Pulmonary artery endothelial cell (primary cell): ENCODE measurements around the gene PLLP. TPM values are rescaled to one million over a fixed set of nuclear protein-coding genes. Genes with fewer than 3 reads are reported as not detected.
A peak's percentile ranks its signal among the peaks of the same experiment; 100 is the strongest.

Experiments
- DNase-seq: peaks from one replicate; pipeline ENCODE4 v3.0.0-alpha.2; 2011; ENCODE audit warnings: low read depth, low spot score
- total RNA-seq: library from RNA; depleted of rRNA; stranded (reverse); fragments of >200 nt; gene quantifications from 2 replicates; pipeline ENCODE4 v1.2.3, GENCODE V29; 2014

The PLLP gene, protein sequence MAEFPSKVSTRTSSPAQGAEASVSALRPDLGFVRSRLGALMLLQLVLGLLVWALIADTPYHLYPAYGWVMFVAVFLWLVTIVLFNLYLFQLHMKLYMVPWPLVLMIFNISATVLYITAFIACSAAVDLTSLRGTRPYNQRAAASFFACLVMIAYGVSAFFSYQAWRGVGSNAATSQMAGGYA
- total RNA-seq = 1.5 and 8.4 TPM in 2 replicates

DNA sequence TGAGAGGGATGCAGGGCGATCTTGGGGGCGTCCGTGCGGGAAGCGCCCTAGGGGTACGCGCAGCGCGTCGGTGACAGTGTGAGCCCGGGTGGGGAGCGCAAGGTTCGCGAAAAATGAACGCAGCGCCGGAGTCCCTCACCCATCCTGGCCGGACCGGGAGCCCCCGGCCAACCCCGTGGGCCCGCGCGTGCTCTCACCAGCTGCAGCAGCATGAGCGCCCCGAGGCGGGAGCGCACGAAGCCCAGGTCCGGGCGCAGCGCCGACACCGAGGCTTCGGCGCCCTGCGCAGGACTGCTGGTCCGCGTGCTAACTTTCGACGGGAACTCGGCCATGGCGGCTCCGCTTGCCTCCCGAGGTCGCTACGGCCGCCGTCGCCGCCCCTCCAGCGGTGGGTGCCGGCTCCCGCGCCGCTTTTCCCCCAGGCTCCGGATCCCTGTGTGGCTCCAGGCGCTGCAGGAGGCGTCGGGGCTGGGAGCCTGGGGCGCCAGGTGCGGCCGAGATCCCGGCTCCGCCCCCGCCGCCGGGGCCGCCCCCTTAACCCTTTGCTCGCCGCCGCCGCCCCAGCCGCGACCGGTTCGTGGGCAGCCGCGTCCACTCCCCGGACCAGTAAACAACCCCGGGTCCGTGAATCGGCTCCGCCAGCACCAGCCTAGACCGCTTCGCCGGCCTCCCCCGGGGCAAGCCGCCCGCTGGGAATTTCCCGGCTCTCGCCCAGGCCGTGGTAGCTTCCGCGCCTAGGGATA, at the start of gene PLLP:
PLLP (minus strand) TSS at position 464 of the 743 bp plus-strand sequence; CDS start at position 332, 132 bp downstream.
- no peak for DNase-seq

DNA sequence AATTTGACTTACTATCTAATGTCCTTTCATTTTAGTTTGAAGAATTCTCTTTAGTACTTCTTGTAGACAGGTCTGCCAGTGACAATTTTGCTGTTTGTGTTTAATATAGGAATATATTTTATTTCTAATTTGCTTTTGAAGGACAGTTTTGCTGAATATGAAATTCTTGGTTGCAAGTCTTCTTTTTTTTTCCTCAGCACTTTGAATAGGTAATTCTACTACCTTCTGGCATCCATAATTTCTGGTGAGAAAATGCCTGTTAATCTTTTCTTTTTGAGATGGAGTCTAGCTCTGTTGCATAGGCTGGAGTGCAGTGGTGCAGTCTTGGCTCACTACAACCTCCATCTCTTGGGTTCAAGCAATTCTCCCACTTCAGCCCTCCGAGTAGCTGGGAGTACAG, 48.9 kb upstream of the PLLP start:
- no peak for DNase-seq

DNA sequence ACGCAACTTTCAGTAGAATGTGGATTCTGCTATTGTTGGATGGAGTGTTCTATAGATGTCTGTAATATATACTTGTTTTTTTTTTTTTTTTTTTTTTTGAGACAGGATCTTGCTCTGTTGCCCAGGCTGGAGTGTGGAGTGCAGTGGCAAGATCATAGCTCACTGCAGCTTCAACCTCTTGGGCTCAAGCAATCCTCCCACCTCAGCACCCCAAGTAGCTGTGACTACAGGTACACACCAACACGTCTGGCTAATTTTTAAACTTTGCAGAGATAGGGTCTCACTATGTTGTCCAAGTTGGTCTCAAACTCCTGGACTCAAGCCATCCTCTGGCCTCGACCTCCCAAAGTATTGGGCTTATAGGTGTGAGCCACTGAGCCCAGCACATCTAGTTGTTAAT, 46.9 kb upstream of the PLLP start:
- no peak for DNase-seq

DNA sequence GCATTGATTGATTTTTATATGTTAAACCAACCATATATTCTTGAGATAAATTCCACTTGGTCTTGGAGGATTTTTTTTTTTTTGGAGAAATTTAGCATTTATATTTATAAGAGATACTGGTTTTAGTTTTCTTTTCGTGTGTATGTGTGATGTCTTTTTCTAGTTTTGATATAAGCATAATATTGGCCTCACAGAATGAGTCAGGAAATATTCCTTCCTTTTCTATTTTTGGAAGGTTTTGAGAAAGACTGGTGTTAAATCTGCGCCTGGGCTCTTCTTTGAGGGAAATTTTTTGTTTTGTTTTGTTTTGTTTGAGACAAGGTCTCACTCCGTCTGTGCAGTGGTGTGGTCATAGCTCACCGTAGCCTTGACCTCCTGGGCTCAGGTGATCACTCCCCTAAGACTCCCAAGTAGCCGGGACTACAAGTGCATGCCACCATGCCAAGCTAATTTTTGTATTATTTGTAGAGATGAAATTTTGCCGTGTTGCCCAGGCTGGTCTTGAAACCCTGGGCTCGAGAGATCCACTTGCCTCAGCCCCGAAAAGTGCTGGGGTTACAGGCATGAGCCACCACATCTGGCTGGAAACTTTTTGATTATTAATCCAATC, 45.4 kb upstream of the PLLP start:
- DNase-seq = no peak

DNA sequence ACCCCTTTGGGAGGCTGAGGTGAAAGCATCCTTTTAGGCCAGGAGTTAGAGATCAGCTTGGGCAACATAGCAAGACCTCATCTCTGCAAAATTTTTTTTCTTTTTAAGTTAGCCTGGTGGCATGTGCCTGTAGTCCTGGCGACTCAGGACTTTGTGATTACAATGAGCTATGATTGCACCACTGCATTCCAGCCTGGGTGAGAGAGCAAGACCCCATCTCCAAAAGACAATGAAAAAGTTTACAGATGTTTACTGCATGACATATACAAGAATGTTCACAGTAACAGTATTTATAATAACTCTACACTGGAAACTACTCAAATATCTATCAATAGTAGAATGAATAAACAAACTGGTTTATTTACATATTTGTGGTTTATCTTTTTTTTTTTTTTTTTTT, 41.0 kb upstream of the PLLP start:
- no peak for DNase-seq

DNA sequence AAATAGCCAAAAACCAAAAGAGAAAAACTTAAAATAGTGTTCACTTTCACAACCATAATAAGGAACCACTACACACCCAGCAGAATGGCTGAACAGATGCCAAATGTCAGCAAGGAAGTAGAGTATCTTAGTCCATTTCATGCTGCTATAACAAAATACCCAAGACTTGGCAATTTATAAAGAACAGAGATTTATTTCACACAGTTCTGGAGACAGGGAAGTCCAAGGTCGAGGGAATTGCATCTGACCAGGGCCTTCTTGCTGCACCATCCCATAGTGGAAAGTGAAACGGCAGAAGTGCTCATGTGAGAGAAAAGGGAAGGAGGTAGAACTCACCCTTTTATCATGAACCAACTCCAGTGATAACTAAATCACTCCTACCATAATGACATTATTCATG, 40.3 kb upstream of the PLLP start:
- no peak for DNase-seq

DNA sequence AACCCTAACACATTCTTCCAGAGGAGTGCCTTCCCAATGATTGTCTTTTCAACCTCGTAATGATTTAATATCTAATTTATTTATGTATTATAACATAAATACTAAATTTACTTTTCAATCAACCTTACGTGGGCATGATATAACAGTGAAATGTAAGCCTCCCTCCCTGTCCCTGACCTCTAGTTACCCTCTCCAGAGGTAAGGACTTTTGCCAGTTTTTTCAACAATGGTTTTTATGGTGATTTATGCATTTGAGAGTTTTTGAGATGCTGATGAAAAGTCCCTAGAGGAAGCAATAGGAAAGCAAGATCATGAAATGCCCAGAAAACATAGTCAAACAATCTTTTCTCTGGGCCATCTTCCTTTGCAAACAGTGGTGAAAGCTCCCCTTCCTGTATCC, 35.2 kb upstream of the PLLP start:
- no peak for DNase-seq

DNA sequence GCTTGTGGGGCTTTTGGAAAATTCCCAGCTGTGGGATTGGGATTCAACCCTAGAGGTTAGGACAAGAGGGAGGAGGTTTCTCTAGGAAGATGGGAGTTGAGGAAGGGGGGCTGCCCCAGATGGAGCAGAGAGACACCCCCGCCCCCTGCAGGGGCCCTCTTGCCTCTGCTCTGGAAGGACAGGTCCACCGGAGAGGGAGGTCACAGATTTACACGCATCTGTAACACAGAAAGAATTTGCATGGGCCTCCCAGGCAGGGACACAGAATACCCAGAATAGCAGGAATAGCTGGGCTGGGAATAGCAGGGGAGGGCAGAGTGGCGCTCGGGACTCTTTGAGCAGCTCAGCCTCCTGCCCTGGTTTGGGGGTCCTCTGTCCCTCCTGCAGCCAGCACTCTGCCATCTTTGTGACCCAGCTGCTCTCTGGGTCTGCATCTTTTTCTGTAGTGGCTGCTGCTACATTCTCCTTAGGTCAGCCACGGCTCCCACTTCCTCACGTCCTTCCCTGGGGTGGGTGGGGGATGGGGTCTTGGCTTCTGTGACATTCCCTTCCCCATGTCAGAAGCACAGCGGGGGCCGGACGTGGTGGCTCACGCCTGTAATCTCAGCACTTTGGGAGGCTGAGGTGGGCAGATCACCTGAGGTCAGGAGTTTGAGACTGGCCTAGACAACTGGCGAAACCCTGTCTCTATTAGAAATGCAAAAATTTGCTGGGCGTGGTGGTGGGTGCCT, 33.9 kb upstream of the PLLP start:
- DNase-seq = no peak

DNA sequence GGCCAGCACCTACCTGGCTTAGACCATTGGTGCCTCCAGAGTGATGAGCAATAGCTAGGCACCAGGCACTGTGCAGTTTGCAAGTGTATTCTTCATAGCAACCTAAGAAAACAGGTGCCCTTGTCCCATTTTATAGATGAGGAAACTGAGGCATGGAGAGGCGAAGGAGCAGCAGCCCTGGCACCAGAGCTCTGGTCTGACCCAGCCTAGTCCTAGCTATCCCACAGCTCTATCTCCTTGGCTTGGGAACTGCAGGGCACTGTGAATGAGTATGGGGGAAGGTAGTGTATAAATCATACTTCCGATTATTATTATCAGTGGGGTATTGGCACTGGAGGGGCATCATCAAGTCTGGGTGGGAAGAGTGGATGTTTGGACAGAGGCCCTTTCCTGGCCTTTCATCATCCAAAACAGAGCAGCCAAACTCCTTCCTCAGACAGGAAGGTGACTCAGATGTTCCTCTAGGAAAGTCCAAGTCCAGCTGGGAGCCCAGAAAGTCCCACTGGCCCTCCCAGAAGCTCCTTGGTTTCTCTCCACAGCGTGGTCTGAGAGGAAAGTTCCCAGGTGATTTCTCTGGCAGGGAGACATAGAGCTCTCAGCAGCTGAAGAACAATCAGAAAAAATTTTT, 32.0 kb upstream of the PLLP start:
- DNase-seq = peak; percentile 95

DNA sequence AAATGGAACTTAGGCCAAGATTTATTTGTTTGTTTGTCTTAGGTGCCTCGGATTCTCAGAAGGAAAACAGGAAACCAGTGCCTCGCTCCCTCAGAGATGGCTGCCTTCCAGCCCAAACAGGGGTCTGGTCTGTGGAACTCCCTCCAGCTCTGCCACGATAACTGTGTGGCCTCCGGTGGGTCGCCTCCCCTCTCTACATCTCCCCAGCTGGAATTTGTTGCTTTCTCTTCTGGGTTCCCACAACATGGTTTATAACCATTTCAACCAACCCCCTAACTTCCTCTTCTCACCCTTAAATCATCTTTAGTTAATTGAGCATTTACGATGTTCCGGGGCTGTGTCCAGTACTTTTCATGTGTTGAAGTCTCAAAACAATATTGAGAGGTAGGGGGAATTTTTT, 30.9 kb upstream of the PLLP start:
- DNase-seq = no peak

DNA sequence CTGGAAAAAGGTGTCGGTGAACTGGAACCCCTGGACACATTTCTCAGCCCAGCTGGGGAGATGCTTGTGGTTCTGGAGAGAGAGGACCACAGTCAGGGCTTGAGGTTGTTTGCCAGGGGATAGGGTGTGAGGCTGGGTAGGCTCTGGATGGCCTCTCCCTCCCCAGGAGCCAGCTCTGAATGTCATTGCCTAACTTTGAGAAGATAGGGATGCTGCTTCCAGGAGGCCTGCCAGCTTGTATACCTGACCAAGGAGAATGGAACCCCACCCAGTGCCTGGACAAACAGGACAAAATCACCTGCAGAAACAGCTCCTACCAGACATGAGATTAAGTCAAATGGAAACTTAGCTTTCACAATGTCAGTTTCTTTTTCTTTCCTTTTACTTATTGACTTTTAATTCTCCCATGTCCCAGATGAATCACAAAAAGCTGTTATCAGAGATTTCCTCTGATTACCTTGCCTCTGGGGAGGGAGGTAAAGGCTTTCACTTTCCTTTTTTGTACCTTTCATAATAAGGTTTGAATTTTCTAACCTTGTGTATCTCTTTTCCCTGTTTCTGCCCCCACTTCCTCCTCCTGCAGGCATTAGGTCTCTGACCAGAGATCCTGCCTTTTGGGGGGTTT, 29.8 kb upstream of the PLLP start:
- DNase-seq = no peak

DNA sequence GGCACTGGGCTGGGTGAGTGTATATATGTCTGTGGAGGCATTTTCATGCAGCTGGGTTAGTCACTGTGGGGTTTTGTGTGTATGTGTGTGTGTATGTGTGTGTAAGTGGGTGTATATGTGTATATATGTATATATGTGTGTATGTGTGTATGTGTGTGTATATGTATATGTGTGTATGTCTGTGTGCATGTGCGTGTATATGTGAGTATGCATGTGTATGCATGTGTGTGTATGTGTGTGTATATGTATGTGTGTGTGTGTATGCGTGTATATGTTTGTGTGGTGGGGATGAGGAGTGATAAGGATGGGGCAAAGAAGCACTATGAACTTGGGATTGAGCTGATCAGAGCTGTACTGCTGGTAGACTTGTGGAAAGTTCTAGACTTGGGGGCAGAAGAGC, 29.0 kb upstream of the PLLP start:
- no peak for DNase-seq

DNA sequence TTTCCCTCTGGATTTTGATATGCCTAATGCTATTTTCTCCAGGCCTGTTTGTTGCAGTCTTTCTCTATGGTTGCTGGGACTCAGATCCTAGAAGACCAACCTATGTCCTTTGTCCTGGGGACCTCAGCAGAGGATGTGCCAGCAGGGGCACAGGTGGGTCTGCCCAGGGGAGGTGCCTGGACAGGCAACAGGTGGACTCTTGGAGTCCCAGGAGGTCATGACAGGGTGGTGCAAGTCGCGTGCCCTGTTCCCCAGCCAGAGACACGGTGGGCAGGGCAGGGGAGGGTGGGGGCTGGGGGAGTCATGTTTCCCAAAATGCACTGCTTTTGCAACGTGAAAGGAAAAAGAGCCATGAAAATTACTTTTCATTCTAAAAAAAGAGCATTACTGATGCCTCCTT, 26.3 kb upstream of the PLLP start:
- no peak for DNase-seq

DNA sequence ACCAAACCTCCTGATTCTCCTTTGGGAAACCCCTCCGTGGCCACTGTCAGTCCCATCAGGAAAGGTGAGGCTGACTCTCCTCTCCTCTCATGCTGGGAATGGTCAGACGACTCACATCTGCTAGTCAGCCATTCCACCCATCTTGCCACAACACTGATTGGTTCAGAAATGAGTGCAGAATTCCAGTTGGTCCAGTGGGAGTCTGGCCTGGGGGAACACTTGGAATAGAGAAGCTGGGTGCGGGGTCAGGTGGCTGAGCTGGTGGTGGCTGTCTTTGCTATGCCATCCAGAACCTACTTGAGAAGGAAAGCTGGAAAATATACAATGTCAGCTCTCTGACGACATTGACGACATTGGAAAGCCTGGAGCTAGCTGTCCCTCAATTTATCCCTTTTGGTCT, 23.6 kb upstream of the PLLP start:
- DNase-seq = no peak

DNA sequence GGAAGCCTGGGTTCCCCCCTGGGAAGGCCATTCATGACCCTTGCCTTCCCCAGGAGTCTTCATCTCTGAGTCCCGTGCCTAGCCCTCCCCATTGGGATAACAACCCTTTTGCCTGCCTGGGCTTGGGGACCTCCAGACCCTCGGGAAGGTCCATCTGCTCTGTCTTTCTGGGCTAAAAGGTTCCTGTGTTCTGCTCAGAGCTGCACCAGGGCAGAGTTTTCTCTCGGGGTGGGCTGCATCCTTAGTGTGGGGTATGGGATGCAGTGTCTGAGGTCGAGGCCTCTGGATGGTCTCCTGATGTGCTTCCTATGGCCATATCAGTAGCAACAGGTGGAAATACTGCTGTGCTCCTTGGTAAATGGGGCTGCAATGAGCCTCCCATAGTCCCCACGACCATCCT, 22.9 kb upstream of the PLLP start:
- DNase-seq = no peak

DNA sequence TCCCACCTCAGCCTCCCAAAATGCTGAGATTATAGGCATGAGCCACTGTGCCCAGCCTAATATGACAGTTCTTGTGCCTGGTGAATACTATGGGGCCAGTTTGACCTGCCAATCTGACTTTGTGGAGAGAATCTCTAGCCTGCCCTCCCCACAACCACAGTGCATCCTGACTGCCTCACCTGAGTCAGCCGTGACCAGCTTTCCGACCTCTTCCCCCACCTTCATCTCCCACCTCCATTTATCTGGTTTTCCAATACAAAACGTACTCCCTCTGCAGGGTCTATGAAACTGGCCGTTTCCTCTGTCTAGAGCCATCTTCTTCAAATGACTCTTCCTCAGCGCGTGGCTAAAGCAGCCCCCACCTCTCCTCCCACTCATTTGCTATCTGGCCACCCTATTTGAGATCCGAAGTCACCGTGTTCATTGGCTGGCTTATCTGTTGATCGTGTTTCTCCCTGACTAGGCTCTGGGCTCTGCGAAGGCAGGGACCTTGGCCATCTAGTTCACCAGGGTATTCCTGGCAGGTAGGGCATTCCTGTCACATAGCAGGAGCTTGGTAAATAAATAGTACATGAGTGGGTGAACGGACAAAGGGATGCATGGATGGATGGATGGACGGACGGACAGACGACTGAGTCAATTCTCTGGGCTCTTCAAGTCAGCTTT, 22.3 kb upstream of the PLLP start:
- DNase-seq = no peak

DNA sequence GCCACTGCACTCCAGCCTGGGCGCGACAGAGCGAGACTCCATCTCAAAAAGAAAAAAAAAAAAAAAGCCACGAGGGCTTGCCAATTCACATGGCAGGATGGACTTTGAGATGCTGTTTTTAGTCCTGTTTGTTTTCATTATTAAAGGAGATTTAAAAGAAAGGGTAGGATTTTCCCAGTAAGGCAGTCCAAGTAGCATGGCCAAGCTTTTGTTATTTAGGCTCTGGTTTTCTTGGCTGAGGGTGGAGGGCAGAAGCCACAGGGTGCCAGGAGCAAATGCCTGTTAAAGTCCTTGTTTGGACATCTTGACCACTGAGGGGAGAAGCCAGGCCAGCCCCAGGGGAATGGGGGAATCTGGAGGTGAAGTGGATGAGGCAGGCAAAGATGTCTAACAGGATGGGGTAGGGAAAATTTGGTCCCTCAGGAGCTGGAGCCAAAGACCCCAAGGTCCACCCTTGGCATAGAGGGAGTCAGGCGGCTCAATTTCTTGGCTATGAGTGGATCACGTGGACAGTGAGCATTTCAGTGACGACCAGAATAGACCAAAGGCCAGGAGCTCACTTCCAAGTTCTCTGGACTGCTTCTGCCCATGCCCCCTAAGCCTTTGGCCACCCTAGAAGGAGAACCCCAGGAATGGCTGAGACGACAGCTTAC, 20.8 kb upstream of the PLLP start:
- no peak for DNase-seq

DNA sequence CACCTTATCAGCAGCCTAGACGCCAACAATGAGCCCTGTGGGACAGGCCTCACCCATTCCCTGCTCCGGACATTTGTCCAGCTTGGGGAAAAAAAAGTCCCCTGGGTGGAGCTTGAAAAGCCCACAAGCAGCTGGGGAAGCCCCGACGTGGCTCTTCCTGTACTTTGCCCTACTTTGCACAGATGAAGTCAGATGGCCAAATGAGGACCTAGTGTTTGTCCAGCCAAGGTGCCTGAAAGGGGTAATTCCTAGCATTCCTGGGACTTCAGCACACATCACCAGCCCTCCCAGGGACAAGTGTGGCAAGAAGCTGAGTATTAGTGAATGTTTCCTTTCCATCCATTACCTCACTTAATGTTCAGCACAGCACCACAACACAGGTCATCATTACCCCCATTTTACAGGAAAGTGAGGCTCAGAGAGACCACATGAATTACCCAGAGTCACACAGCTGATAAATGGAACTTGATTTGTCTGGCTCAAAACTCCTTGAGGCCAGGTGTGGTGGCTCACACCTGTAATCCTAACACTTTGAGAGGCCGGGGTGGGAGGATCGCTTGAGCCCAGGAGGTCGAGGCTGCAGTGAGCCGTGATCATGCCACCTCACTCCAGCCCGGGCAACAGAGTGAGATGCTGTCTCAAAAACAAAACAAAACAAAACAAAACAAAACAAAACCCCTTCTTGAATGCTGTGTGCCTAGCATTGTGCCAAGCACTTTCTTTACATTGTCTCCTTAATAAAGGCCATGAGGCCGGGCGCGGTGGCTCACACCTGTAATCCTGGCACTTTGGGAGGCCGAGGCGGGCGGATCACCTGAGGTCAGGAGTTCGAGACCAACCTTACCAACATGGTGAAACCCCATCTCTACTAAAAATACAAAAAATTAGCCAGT, 19.9 kb upstream of the PLLP start:
- peak; percentile 50 for DNase-seq

DNA sequence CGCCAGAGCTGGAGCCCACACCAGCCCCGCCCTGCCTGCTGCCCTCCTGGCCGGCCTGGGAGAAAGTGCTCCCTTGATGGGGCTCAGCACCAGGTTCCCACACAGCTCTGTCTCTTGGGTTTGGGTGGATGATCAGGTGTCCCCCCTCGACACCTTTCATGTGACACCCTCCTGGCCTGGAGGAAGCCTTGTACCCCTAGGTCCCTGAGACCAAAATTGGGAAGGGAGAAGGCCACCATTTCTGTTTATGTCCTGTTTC, 19.4 kb upstream of the PLLP start:
- DNase-seq = no peak
